ENCODE measurements around the gene MAPK14.

Gene MAPK14

GRCh38 chr6:36104836-36105235 lies 77.2 kb downstream of the MAPK14 start:
- DNase-seq: no peak

- DNase-seq: no peak
Measured at GRCh38 chr6:36109092-36109491, 81.5 kb downstream of the MAPK14 start.

DNA sequence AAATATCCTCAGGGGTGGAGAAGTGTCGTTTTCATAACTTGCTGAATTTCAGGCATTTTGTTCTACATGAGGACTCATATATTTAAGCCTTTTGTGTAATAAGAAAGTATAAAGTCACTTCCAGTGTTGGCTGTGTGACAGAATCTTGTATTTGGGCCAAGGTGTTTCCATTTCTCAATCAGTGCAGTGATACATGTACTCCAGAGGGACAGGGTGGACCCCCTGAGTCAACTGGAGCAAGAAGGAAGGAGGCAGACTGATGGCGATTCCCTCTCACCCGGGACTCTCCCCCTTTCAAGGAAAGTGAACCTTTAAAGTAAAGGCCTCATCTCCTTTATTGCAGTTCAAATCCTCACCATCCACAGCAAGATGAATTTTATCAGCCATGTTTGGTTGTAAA lies 82.4 kb downstream of the MAPK14 start:
- no peak for DNase-seq

- DNase-seq: peak; percentile 29
Measured at GRCh38 chr6:36110863-36111262, 83.3 kb downstream of the MAPK14 start.

DNA sequence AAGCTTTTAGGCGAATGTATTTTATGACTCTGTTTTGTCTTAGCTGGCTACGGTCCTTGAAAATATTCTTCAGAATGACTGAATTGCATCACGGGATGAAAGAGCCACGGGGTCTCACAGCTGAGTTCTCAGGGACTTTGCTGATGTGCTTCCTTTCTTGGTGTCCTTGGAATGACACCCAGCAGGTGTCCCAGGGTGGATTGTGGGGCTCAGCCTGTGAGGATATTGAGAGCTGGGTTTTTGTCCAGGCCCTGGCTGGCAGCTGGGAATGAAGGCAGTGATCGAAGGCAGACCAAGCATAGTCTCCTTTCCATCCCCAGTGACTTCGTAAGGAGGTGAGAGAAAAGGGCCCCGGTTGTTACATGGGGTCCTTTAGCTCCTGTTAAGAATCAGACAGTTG lies 83.9 kb downstream of the MAPK14 start:
- DNase-seq: no peak

DNA sequence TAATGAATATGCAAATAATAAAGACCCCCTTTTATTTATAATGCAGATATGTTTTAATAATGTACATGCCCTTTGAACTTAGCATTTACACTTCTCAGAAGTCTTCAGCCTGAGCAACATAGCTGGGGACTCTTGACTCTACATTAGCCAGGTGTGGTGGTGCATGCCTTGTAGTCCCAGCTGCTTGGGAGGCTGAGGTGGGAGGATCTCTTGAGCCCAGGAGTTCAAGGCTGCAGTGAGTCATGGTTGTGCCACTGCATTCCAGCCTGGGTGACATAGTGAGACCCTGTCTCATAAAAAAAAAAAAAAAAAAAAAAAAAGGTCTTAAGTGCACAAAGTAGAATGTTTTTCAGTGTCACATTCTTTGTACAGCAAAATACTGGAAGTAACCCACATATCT lies 85.4 kb downstream of the MAPK14 start:
- no peak for DNase-seq

GRCh38 chr6:36113703-36114102 lies 86.1 kb downstream of the MAPK14 start:
- DNase-seq: no peak

- no peak for DNase-seq
Measured at GRCh38 chr6:36114798-36115408, 87.3 kb downstream of the MAPK14 start.

- DNase-seq: no peak
Measured at GRCh38 chr6:36115412-36115811, 87.8 kb downstream of the MAPK14 start.

- peak; percentile 55 for DNase-seq
Measured at GRCh38 chr6:36116066-36116864, 88.7 kb downstream of the MAPK14 start.

GRCh38 chr6:36116943-36117342 lies 89.3 kb downstream of the MAPK14 start:
- peak; percentile 87 for DNase-seq

GRCh38 chr6:36117658-36118549 lies 90.3 kb downstream of the MAPK14 start:
- DNase-seq: no peak

GRCh38 chr6:36118550-36119107 lies 91.0 kb downstream of the MAPK14 start:
- DNase-seq: peak; percentile 99

- no peak for DNase-seq
Measured at GRCh38 chr6:36119209-36119608, 91.6 kb downstream of the MAPK14 start.

GRCh38 chr6:36120018-36120417 lies 92.4 kb downstream of the MAPK14 start:
- no peak for DNase-seq

DNA sequence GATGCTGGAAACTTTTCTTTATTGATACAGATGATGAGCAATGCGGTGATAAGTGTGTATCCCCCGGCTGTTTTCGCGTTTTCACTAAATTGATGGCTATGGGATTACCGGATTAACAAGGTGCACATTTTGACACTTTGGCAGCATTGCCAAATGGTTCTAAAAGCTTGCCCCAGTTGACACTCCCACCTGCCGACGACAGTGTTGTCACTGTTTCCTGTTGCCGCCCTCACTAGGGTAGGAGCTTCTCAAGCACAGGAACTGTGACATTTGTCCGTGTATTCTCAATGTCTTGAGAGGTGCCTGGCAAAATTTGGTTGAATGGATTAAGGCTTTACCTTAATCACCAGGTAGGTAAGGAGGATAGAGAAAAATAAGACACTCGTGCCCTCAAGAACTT lies 92.9 kb downstream of the MAPK14 start:
- peak; percentile 79 for DNase-seq

DNA sequence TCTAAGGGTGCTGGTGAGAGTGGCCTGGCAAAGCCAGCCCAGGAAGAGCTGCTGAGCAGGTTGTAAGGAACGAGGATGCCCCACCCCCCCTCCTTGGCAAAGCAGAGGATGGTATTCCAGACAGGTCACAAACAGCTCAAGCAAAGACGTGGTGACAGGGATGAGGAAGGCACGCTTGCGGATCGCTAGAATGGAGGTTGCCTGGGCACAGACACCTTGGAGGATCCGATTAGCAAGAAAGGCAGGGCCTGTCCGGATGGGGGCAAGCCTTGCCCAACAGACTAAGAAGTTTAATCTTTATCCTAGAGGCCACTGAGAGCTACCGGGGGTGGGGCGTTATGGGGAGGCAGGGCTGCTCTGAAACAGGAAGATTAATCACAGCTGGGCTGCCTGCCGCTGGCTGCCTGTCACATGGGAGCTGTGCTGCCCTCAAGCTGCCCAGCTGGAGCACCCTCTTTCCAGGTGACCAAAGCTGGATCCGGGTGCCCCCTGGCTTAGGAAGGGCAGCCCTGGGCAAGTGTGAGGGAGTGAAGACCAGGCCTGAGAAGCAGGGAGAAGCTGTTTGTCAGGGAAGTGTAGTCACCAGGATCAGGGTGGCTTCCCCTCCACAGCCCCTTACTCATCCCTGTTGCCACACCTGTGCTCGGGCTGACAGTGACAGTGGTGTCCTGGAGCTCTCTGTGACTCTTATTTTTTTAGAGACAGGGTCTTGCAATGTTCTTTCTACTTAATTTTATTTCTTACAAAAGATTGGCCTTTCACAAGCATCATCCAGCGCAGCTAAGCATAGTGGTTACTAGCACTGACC lies 93.6 kb downstream of the MAPK14 start:
- DNase-seq: peak; percentile 93

GRCh38 chr6:36121787-36122494 lies 94.3 kb downstream of the MAPK14 start:
- DNase-seq: no peak

GRCh38 chr6:36122495-36123269 lies 95.1 kb downstream of the MAPK14 start:
- no peak for DNase-seq

GRCh38 chr6:36123270-36124139 lies 95.9 kb downstream of the MAPK14 start:
- DNase-seq: peak; percentile 95

All from hematopoietic multipotent progenitor cell treated with erythropoietin and hydrocortisone succinate and interleukin-3 and kit ligand, for 8 days (in vitro differentiated cells).